HFF-Myc (cell line): ENCODE results near the gene NMT1.
A peak's percentile ranks its signal among the peaks of the same experiment; 100 is the strongest.

Source experiments
- DNase-seq: peaks from one replicate; pipeline ENCODE4 v3.0.0-alpha.2; 2011; ENCODE audit warnings: low read depth; ENCODE audit errors: extremely low read depth
- H3K4me3 ChIP-seq: replicated peaks from 2 replicates; pipeline ENCODE4 v1.5.1; 2011; ENCODE audit warnings: low read depth, mild to moderate bottlenecking, control low read depth, low read length
- CTCF ChIP-seq: IDR thresholded peaks from 2 replicates; pipeline ENCODE4 v1.5.1; 2012; ENCODE audit warnings: mild to moderate bottlenecking, low read depth, low read length, control low read depth; ENCODE audit errors: missing control alignments

Gene NMT1

GRCh38 chr17:45129940-45130680, 69.0 kb downstream of the NMT1 start:
- no peak for TF ChIP-seq CTCF
- no peak for DNase-seq
- H3K4me3 ChIP-seq, result peak overlapping the region; percentile 81; the same call in 1 of the 2 replicates

- H3K4me3 ChIP-seq, result peak overlapping the region; percentile 81
- no peak for DNase-seq
- no peak for TF ChIP-seq CTCF
Measured at GRCh38 chr17:45130681-45131615, 69.8 kb downstream of the NMT1 start.

GRCh38 chr17:45131616-45132319, 70.7 kb downstream of the NMT1 start:
- H3K4me3 ChIP-seq, result peak overlapping the region; percentile 81
- DNase-seq, result no peak
- peak; percentile 86 for TF ChIP-seq CTCF

- peak within 1 kb of the TSS; percentile 81 for H3K4me3 ChIP-seq
- DNase-seq, result no peak
- TF ChIP-seq CTCF, result no peak
Measured at GRCh38 chr17:45132320-45132571, 71.1 kb downstream of the NMT1 start, which contains the start of gene PLCD3. Gene PLCD3, minus strand, starts transcription at chr17:45132515. Its CDS starts 105 bp downstream, at chr17:45132410.

GRCh38 chr17:45132572-45133463, 71.7 kb downstream of the NMT1 start:
- no peak for DNase-seq
- H3K4me3 ChIP-seq, result peak overlapping the region; percentile 81
- peak; percentile 73 for TF ChIP-seq CTCF
